Measurements from ENCODE around the gene SLC15A5. TPM values are rescaled to one million over a fixed set of nuclear protein-coding genes. Genes with fewer than 3 reads are reported as not detected.

SLC15A5 gene
- total RNA-seq, 1 donor from 2014 or later, result not detected

GRCh38 chr12:16148938-16149337 is 128.5 kb downstream of the SLC15A5 start:
- DNase-seq (ENCODE audit: extremely low spot score, unreplicated experiment), result no peak
- H3K27me3 Mint-ChIP-seq (ENCODE audit: unreplicated experiment), result peaks cover 3% of the 10 kb centered on the region
- no peak overlapping the region for H3K27ac Mint-ChIP-seq (ENCODE audit: unreplicated experiment)
- no peak overlapping the region for H3K4me3 Mint-ChIP-seq (ENCODE audit: unreplicated experiment)
- no peak for TF ChIP-seq CTCF (IDR thresholded peaks at IDR 0.05)
- no peaks in the 10 kb centered on the region for H3K36me3 Mint-ChIP-seq (ENCODE audit: unreplicated experiment)
- H3K4me1 Mint-ChIP-seq (ENCODE audit: unreplicated experiment), result no peaks in the 10 kb centered on the region
- no peaks in the 10 kb centered on the region for H3K9me3 Mint-ChIP-seq (ENCODE audit: unreplicated experiment)

Other genes with a start within 250 kb of the SLC15A5 start
- 17.8 and 17.9 TPM in 2 replicates for gene MGST1, start 70.0 kb upstream of the SLC15A5 start, total RNA-seq

All from osteocyte (in vitro differentiated cells).